Right atrium auricular region (tissue), 2 donors: ENCODE data around the gene MGP. TPM values are rescaled to one million over a fixed set of nuclear protein-coding genes. Genes with fewer than 3 reads are reported as not detected.

Source experiments
- DNase-seq: peaks from one replicate; pipeline ENCODE4 v3.0.0-alpha.2; 2019; ENCODE audit warnings: low spot score
- H3K27ac ChIP-seq, 2 donors: fragments of 200-600 bp; sonication (generic); 1 replicate in 1 of 2; 2 replicates in 1 of 2; pipeline ENCODE4 v1.5.1; 2016 to 2019
- H3K27me3 ChIP-seq, 2 donors: fragments of 200-600 bp; sonication (generic); one replicate each; pipeline versions ENCODE4 v1.5.1 to v1.6.0; 2017 to 2019
- H3K36me3 ChIP-seq: fragments of 200-600 bp; sonication (generic); one replicate; pipeline ENCODE4 v1.5.1; 2016
- H3K4me1 ChIP-seq, 2 donors: fragments of 200-600 bp; sonication (generic); one replicate each; pipeline versions ENCODE4 v1.5.1 to v1.6.0; 2017 to 2019
- H3K4me3 ChIP-seq, 2 donors: fragments of 200-600 bp; sonication (generic); 1 replicate in 1 of 2; 2 replicates in 1 of 2; pipeline ENCODE4 v1.5.1; 2017 to 2019; ENCODE audit warnings: mild to moderate bottlenecking in 1 of 2, moderate library complexity in 1 of 2
- H3K9me3 ChIP-seq, 2 donors: fragments of 200-600 bp; sonication (generic); one replicate each; pipeline ENCODE4 v1.5.1; 2019
- total RNA-seq, 2 donors: library from RNA; depleted of rRNA; stranded (reverse); fragments of >200 nt; gene quantifications; one replicate each; pipeline ENCODE4 v1.1.0, GENCODE V29; 2016
- TF ChIP-seq, protein P1 (sequence below), 2 donors: fragments of 200-600 bp; sonication (generic); IDR thresholded peaks; one replicate each; pipeline ENCODE4 v1.5.1; 2019; ENCODE audit warnings: antibody characterized with exemption in 2 of 2

The MGP gene
- total RNA-seq, 2 donors from 2014 or later, result 287 to 454 TPM

DNA sequence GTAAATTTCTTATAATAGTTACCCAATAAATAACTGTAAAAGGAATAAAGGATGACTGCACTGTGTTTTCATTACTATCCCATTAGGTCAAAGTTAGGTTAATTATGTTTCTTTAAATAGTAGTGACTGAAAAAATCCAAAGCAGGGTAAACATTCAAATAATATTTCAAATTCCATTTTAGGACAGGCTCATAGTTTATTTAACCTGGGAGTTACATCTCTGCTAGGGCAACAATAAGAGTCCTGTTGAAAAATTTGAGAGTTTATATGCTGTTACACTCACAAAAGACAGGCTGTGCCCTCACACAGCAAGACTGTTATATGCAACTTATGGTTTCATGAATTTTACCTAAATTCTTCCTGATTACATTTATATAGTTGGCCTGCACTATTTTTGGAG is 44.6 kb upstream of the MGP start:
- Histone ChIP-seq H3K4me1 (no peaks in the 10 kb centered on the region), H3K27me3 (no peaks in the 10 kb centered on the region), H3K9me3 (no peaks in the 10 kb centered on the region), H3K4me3 (no peak overlapping the region), H3K36me3 (no peaks in the 10 kb centered on the region), H3K27ac (no peak overlapping the region)
- DNase-seq, result no peak
- TF ChIP-seq, protein P1, sequence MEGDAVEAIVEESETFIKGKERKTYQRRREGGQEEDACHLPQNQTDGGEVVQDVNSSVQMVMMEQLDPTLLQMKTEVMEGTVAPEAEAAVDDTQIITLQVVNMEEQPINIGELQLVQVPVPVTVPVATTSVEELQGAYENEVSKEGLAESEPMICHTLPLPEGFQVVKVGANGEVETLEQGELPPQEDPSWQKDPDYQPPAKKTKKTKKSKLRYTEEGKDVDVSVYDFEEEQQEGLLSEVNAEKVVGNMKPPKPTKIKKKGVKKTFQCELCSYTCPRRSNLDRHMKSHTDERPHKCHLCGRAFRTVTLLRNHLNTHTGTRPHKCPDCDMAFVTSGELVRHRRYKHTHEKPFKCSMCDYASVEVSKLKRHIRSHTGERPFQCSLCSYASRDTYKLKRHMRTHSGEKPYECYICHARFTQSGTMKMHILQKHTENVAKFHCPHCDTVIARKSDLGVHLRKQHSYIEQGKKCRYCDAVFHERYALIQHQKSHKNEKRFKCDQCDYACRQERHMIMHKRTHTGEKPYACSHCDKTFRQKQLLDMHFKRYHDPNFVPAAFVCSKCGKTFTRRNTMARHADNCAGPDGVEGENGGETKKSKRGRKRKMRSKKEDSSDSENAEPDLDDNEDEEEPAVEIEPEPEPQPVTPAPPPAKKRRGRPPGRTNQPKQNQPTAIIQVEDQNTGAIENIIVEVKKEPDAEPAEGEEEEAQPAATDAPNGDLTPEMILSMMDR (IDR thresholded peaks at IDR 0.05), result no peak

DNA sequence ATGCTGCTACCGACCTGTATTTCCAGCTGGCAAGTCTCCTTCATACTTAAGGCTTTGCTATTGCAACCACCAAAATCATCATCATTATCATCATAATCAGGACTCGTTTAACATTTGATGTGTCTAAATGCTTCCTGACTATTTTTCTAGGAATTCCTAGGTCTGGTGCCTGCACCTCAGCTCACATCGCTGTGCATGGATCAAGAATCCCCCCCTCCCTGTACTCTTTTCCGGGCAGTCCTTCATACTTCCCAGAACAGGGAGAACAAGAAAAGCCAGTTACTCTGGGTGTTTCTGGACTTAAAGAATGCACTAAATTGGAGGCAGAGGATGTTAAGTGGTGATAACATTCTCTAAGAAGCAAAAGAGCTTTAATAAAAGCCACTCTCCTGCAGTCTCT is 43.3 kb upstream of the MGP start:
- Histone ChIP-seq H3K4me1 (no peaks in the 10 kb centered on the region), H3K9me3 (no peaks in the 10 kb centered on the region), H3K4me3 (no peak overlapping the region), H3K27me3 (no peaks in the 10 kb centered on the region), H3K36me3 (no peaks in the 10 kb centered on the region), H3K27ac (no peak overlapping the region)
- TF ChIP-seq, protein P1 (IDR thresholded peaks at IDR 0.05), result no peak
- no peak for DNase-seq

DNA sequence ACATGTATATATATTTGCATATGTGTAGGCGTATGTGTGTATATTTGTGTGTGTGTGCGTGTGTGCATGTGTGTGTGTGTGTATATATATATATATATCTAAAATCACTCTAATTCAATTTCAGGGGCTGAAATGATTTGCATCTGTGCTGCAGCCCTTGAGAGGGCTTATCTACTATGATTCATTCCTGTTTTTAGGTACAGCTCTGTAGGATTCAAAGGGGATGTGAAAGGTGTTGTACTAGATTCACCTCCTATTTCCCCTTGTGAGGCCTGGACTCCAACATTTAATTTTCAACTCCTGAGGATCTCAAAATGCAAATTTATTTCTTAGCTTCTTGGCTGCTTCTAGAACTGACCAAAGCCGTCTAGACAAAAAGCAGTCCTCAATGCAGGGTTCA is 41.6 kb upstream of the MGP start:
- Histone ChIP-seq H3K27me3 (no peaks in the 10 kb centered on the region), H3K36me3 (no peaks in the 10 kb centered on the region), H3K4me3 (no peak overlapping the region), H3K27ac (no peak overlapping the region), H3K4me1 (no peaks in the 10 kb centered on the region), H3K9me3 (no peaks in the 10 kb centered on the region)
- no peak for DNase-seq
- TF ChIP-seq, protein P1 (IDR thresholded peaks at IDR 0.05), result no peak

DNA sequence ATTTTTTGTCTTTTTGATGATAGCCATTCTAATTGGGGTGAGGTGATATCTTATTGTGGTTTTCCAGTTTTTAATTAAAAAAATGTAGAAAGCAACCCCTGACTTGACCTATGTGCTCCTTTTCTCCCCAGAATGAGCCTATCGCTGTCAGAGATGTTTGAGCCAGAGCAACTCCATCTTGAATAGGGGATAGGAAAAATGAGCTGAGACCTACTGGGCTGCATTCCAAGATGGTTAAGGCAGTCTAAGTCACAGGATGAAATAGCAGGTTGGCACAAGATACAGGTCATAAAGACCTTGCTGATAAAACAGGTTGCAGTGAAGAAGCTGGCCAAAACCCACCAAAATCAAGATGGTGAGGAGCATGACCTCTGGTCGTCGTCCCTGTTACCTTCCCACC is 38.9 kb upstream of the MGP start:
- H3K36me3 ChIP-seq, result no peaks in the 10 kb centered on the region
- H3K4me3 ChIP-seq, result no peak overlapping the region
- no peak for DNase-seq
- H3K4me1 ChIP-seq, result no peaks in the 10 kb centered on the region
- TF ChIP-seq, protein P1 (IDR thresholded peaks at IDR 0.05), result no peak
- no peak overlapping the region for H3K27ac ChIP-seq
- H3K9me3 ChIP-seq, result no peaks in the 10 kb centered on the region
- no peaks in the 10 kb centered on the region for H3K27me3 ChIP-seq

DNA sequence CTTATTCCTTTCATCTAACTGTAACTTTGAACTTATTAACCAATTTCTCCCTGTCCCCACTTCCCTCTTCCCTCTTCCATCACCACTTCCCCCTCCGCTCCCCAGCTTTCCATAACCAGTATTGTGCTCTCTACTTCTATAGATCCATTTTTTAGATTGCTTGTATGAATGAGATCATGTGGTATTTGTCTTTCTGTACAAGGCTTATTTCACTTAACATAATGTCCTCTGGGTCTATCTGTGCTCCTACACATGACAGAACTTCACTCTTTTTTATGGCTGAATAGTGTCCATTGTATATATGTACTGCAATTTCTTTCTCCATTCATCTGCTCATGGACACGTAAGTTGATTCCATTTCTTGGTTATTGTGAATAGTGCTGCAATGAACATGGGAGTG is 38.3 kb upstream of the MGP start:
- TF ChIP-seq, protein P1 (IDR thresholded peaks at IDR 0.05), result no peak
- Histone ChIP-seq H3K27ac (no peak overlapping the region), H3K9me3 (no peaks in the 10 kb centered on the region), H3K4me3 (no peak overlapping the region), H3K36me3 (no peaks in the 10 kb centered on the region), H3K27me3 (no peaks in the 10 kb centered on the region), H3K4me1 (no peaks in the 10 kb centered on the region)
- no peak for DNase-seq

DNA sequence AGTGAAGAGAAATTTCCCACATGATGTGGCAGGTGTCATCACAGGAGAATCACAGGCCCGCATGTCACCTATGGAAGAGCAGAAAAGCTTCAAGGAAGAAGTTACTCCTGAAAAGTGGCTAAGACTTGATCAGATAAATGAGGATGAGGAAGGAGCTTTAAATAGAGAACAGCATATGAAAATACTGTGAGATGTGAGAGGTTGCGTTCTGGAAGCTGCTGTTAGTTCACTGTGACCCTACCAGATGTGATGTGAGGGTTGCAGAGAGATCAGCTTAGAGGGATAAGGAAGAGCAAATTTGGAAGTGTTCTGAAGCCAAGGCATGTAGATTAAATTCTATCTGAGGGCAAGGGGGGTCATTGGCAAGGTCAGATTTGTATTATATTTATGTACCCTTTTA is 35.6 kb upstream of the MGP start:
- Histone ChIP-seq H3K4me1 (no peaks in the 10 kb centered on the region), H3K9me3 (no peaks in the 10 kb centered on the region), H3K36me3 (no peaks in the 10 kb centered on the region), H3K27ac (no peak overlapping the region), H3K27me3 (no peaks in the 10 kb centered on the region), H3K4me3 (no peak overlapping the region)
- TF ChIP-seq, protein P1 (IDR thresholded peaks at IDR 0.05), result no peak
- DNase-seq, result no peak
